T-helper 2 cell treated with Interferon-gamma antibody and Interleukin-4, amounts not matched to agents 5 μg/mL and 100 μg/mL, for 36 hours (primary cell): ENCODE data around the gene UTS2.

ENCODE experiments used
- DNase-seq: peaks from one replicate; pipeline ENCODE4 v3.0.0; 2021; ENCODE audit warnings: low spot score
- H3K27ac Mint-ChIP-seq: one replicate; pipeline ENCODE4 v1.8.0; 2021; ENCODE audit warnings: mild to moderate bottlenecking, mixed read lengths
- H3K27me3 Mint-ChIP-seq: one replicate; pipeline ENCODE4 v1.8.0; 2021; ENCODE audit warnings: low read depth, mixed read lengths
- H3K36me3 Mint-ChIP-seq: one replicate; pipeline ENCODE4 v1.8.0; 2021; ENCODE audit warnings: low read depth, mixed read lengths
- H3K4me1 Mint-ChIP-seq: one replicate; pipeline ENCODE4 v1.8.0; 2021; ENCODE audit warnings: low read depth, mixed read lengths
- H3K4me3 Mint-ChIP-seq: one replicate; pipeline ENCODE4 v1.8.0; 2022; ENCODE audit warnings: mild to moderate bottlenecking, moderate library complexity, mixed read lengths
- H3K9me3 Mint-ChIP-seq: one replicate; pipeline ENCODE4 v1.8.0; 2021; ENCODE audit warnings: mixed read lengths

Gene UTS2

GRCh38 chr1:7813677-7814373 lies 39.0 kb downstream of the UTS2 start:
- no peaks in the 10 kb centered on the region for H3K4me1 Mint-ChIP-seq
- no peak overlapping the region for H3K4me3 Mint-ChIP-seq
- H3K27ac Mint-ChIP-seq = no peak overlapping the region
- peaks cover 22% of the 10 kb centered on the region for H3K9me3 Mint-ChIP-seq
- no peak for DNase-seq
- H3K27me3 Mint-ChIP-seq = no peaks in the 10 kb centered on the region
- peaks cover 8% of the 10 kb centered on the region for H3K36me3 Mint-ChIP-seq

- DNase-seq = no peak
- Mint-ChIP-seq H3K4me3 (no peak overlapping the region), H3K27me3 (no peaks in the 10 kb centered on the region), H3K36me3 (peaks cover 8% of the 10 kb centered on the region), H3K27ac (no peak overlapping the region), H3K9me3 (peaks cover 22% of the 10 kb centered on the region), H3K4me1 (no peaks in the 10 kb centered on the region)
These were observed 41.4 kb downstream of the UTS2 start for GRCh38 chr1:7811476-7811875.

- peak; percentile 30 for DNase-seq
These were observed 42.5 kb downstream of the UTS2 start for GRCh38 chr1:7810395-7810794.

GRCh38 chr1:7809742-7810141 lies 43.1 kb downstream of the UTS2 start:
- Mint-ChIP-seq H3K9me3 (peaks cover 18% of the 10 kb centered on the region), H3K27me3 (no peaks in the 10 kb centered on the region), H3K36me3 (peaks cover 8% of the 10 kb centered on the region), H3K4me3 (no peak overlapping the region), H3K4me1 (no peaks in the 10 kb centered on the region), H3K27ac (no peak overlapping the region)
- DNase-seq = no peak

More at GRCh38 chr1:7810395-7810794, 42.5 kb downstream of the UTS2 start:
- Mint-ChIP-seq H3K27me3 (no peaks in the 10 kb centered on the region), H3K9me3 (peaks cover 22% of the 10 kb centered on the region), H3K36me3 (peaks cover 8% of the 10 kb centered on the region), H3K27ac (no peak overlapping the region), H3K4me3 (no peak overlapping the region), H3K4me1 (no peaks in the 10 kb centered on the region)

GRCh38 chr1:7808253-7808844 lies 44.5 kb downstream of the UTS2 start:
- H3K27me3 Mint-ChIP-seq = no peaks in the 10 kb centered on the region
- H3K9me3 Mint-ChIP-seq = peaks cover 6% of the 10 kb centered on the region
- no peak for DNase-seq
- no peak overlapping the region for H3K4me3 Mint-ChIP-seq
- H3K4me1 Mint-ChIP-seq = no peaks in the 10 kb centered on the region
- H3K27ac Mint-ChIP-seq = no peak overlapping the region
- peaks cover 5% of the 10 kb centered on the region for H3K36me3 Mint-ChIP-seq

- Mint-ChIP-seq H3K27ac (no peak overlapping the region), H3K4me1 (no peaks in the 10 kb centered on the region)
These were observed 47.4 kb downstream of the UTS2 start for GRCh38 chr1:7805460-7805859.

More at GRCh38 chr1:7805460-7805859, 47.4 kb downstream of the UTS2 start:
- Mint-ChIP-seq H3K27me3 (no peaks in the 10 kb centered on the region), H3K36me3 (no peaks in the 10 kb centered on the region), H3K4me3 (no peak overlapping the region), H3K9me3 (no peaks in the 10 kb centered on the region)
- no peak for DNase-seq
